Activated T-cell treated with anti-CD3 and anti-CD28 coated beads for 24 hours (primary cell): Measurements from ENCODE around the gene PVALB.

Experiments used
- DNase-seq: peaks from one replicate; pipeline ENCODE4 v3.0.0-alpha.2; 2020; ENCODE audit warnings: low read depth

Gene PVALB

GRCh38 chr22:36846271-36846670, 29.4 kb upstream of the PVALB start:
- no peak for DNase-seq

- DNase-seq: no peak
These were observed 23.3 kb upstream of the PVALB start for GRCh38 chr22:36840106-36840505.

GRCh38 chr22:36839356-36840073, 22.7 kb upstream of the PVALB start:
- no peak for DNase-seq

GRCh38 chr22:36838119-36839030, 21.5 kb upstream of the PVALB start:
- DNase-seq: no peak

GRCh38 chr22:36835903-36836302, 19.1 kb upstream of the PVALB start:
- no peak for DNase-seq

GRCh38 chr22:36833073-36833472, 16.2 kb upstream of the PVALB start:
- DNase-seq: no peak

- DNase-seq: no peak
These were observed 14.9 kb upstream of the PVALB start for GRCh38 chr22:36831717-36832116.

GRCh38 chr22:36831206-36831605, 14.4 kb upstream of the PVALB start:
- no peak for DNase-seq

- no peak for DNase-seq
These were observed 13.8 kb upstream of the PVALB start for GRCh38 chr22:36830601-36831000.

GRCh38 chr22:36829370-36830002, 12.7 kb upstream of the PVALB start:
- DNase-seq: no peak

GRCh38 chr22:36828815-36829214, 12.0 kb upstream of the PVALB start:
- DNase-seq: no peak

GRCh38 chr22:36826262-36826661, 9.4 kb upstream of the PVALB start:
- DNase-seq: no peak

GRCh38 chr22:36824655-36825054, 7.8 kb upstream of the PVALB start:
- DNase-seq: no peak

- no peak for DNase-seq
These were observed 6.5 kb upstream of the PVALB start for GRCh38 chr22:36823186-36823839.

GRCh38 chr22:36822581-36822980, 5.7 kb upstream of the PVALB start:
- DNase-seq: no peak

GRCh38 chr22:36819112-36819511, 2.3 kb upstream of the PVALB start:
- DNase-seq: no peak

- no peak for DNase-seq
These were observed 1.3 kb upstream of the PVALB start for GRCh38 chr22:36818010-36818642.

GRCh38 chr22:36817525-36817848, 652 bp upstream of the PVALB start:
- no peak for DNase-seq

- DNase-seq: no peak
These were observed 548 bp downstream of the PVALB start for GRCh38 chr22:36816339-36816635.

- no peak for DNase-seq
These were observed 1.1 kb downstream of the PVALB start for GRCh38 chr22:36815558-36816338.

GRCh38 chr22:36814801-36815200, 2.0 kb downstream of the PVALB start:
- DNase-seq: no peak
